Measurements from ENCODE around the gene BTBD19.

Gene BTBD19

DNA sequence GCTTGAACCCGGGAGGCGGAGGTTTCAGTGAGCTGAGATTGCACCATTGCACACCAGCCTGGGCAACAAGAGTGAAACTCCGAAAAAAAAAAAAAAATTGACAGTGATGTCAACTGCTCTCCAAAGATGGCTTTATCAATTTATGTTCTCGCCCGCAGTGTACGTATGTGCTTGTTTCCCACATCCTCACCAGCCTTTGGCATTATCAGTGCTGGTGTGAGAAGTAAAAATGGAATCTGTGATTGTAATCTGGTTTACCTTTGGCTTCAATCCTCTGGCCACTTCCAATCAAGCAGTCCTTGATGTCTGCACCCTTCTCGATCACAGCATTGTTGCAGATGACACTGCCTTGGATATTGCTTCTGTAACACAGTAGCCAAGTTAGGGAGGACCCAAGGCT is 49.1 kb downstream of the BTBD19 start:
- DNase-seq (ENCODE audit: low spot score): no peak

DNA sequence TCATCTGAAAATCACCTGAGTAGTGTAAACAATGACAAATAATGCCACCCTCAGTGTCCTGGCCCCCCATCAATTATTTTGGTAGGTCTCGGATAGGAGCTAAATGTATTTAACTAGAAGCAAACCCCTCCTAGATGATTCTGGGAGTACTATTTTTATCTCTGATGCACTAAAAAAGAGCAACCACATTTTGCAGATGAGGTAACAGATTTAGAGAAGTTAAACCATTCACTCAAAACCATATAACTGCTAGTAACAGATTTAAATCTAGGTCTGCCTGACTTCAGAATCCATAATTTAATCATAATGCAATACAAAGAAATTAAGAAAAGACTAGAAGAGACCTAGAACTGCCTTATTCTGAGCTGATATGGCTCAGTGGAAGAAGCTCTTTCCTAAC is 52.0 kb downstream of the BTBD19 start:
- DNase-seq (ENCODE audit: low spot score): no peak

DNA sequence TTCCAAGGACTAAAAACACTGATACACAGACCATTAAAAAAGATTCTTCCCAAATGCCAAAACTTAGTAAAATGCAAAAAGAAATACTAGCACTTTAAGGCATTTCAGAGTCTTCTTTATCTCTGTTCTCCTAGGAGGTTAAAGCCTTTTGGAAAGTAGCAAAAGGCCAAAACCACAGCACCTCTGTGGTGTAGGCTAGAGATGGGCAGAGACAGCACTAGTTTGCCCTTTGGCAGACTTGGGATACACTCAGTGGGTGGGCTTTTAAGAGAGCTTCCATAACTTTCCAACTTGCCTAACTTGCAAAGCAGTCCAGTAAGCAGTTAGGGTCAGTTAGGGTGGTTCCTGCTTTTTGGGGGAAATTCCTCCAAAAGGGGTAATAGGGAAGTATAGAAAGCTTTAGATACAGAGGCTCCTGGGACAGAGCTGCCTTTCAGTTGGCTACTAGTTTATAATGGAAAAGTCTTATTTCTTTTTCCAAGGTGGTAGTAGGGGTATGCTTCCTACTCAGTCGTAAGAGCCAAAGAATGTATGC is 52.6 kb downstream of the BTBD19 start:
- no peak for DNase-seq (ENCODE audit: low spot score)

DNA sequence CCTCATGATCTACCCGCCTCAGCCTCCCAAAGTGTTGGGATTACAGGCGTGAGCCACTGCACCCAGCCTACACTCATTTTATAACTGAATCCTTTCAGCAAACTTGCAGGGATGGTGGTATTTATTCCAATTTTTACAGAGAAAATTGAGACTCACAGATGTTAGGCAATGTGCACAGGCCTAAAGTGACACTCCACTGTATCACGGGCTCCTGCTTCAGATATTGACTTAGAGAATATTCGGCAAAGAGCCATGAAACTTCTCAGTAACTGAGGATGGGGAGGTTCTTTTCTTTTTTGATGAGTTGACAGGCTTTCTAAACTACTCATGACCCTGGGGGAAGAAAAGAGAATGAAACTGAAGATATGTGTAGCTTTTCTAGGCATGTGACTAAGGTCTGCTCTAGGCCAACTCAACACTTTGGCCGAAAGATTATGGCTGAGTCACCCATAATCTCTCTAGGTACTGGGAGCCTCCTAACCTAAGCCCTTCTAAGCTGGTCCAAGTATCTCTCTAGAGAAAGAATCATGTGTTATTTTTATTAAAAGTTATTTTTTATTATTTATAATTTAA is 54.6 kb downstream of the BTBD19 start:
- no peak for DNase-seq (ENCODE audit: low spot score)
